PC-3 (cell line): ENCODE data around the gene ZNF425. TPM values are rescaled to one million over a fixed set of nuclear protein-coding genes. Genes with fewer than 3 reads are reported as not detected.

Experiments
- ATAC-seq: fragments of 200-7000 bp; cut with Tn5 transposase; 2 replicates; pipeline ENCODE4 v1.9.1; 2020; ENCODE audit warnings: mild to moderate bottlenecking, moderate library complexity
- BruUV-seq: library from RNA; stranded (reverse); fragments of 400-500 nt; replicated peaks from 2 replicates; lab custom pipeline; 2021; lab: Mats Ljungman, UMichigan
- CTCF ChIA-PET: fragments of 300-600 bp; sonication (Branson Sonifier 250); formaldehyde crosslinking; loops from one replicate; lab custom pipeline; 2022; ENCODE audit warnings: antibody characterized with exemption; lab: Charles Lee
- POLR2A ChIA-PET: fragments of 300-600 bp; sonication (Branson Sonifier 250); formaldehyde crosslinking; loops from one replicate; lab custom pipeline; 2022; ENCODE audit warnings: antibody characterized with exemption; ENCODE audit not compliant: unreplicated experiment; lab: Charles Lee
- DNase-seq: peaks from one replicate; pipeline ENCODE4 v3.0.0-alpha.2; 2015
- H2AFZ ChIP-seq: fragments of 300-600 bp; sonication (generic); 2 replicates; pipeline ENCODE4 v1.6.0; 2016; ENCODE audit warnings: antibody characterized with exemption, low read length
- H3F3A ChIP-seq: fragments of 300-600 bp; sonication (generic); one replicate; pipeline ENCODE4 v1.6.0; 2017; ENCODE audit warnings: antibody characterized with exemption, low read length, control low read depth, mild to moderate bottlenecking; ENCODE audit not compliant: unreplicated experiment
- H3K27ac ChIP-seq: fragments of 300-600 bp; sonication (generic); 2 replicates; pipeline ENCODE4 v1.5.1; 2016; ENCODE audit warnings: mild to moderate bottlenecking, low read length
- H3K27me3 ChIP-seq: fragments of 300-600 bp; sonication (generic); 2 replicates; pipeline ENCODE4 v1.6.1; 2016; ENCODE audit warnings: low read length, mixed read lengths
- H3K36me3 ChIP-seq: fragments of 300-600 bp; sonication (generic); 2 replicates; pipeline ENCODE4 v1.6.1; 2016; ENCODE audit warnings: low read depth, mixed run types, low read length, mixed read lengths
- H3K4me1 ChIP-seq: fragments of 300-600 bp; sonication (generic); 2 replicates; pipeline ENCODE4 v1.5.1; 2016; ENCODE audit warnings: low read length; ENCODE audit not compliant: insufficient read depth
- H3K4me2 ChIP-seq: fragments of 300-600 bp; sonication (generic); 2 replicates; pipeline ENCODE4 v1.6.0; 2016; ENCODE audit warnings: low read length
- H3K4me3 ChIP-seq: fragments of 300-600 bp; sonication (generic); 2 replicates; pipeline ENCODE4 v1.5.1; 2016; ENCODE audit warnings: mild to moderate bottlenecking, low read length, mixed read lengths
- H3K79me2 ChIP-seq: fragments of 300-600 bp; sonication (generic); 2 replicates; pipeline ENCODE4 v1.6.1; 2017; ENCODE audit warnings: low read length, mixed read lengths
- H3K9ac ChIP-seq: fragments of 300-600 bp; sonication (generic); 2 replicates; pipeline ENCODE4 v1.6.0; 2016; ENCODE audit warnings: mild to moderate bottlenecking, low read length
- H3K9me2 ChIP-seq: fragments of 300-600 bp; sonication (generic); replicated peaks from 2 replicates; pipeline ENCODE4 v1.6.1; 2016; ENCODE audit warnings: mixed run types, low read length, mixed read lengths
- H3K9me3 ChIP-seq: fragments of 300-600 bp; sonication (generic); 2 replicates; pipeline ENCODE4 v1.6.1; 2016; ENCODE audit warnings: low read length, mixed read lengths
- H4K20me1 ChIP-seq: fragments of 300-600 bp; sonication (generic); 2 replicates; pipeline ENCODE4 v1.6.1; 2016; ENCODE audit warnings: low read length, mixed read lengths
- CTCF ChIP-seq: fragments of 300-600 bp; sonication (generic); conservative IDR thresholded peaks from 2 replicates; pipeline ENCODE4 v1.5.1; 2017; ENCODE audit warnings: antibody characterized with exemption, low read depth, mild to moderate bottlenecking, low read length
- EZH2 ChIP-seq: fragments of 300-600 bp; sonication (generic); IDR thresholded peaks from one replicate; pipeline ENCODE4 v1.6.1; 2017; ENCODE audit warnings: antibody characterized with exemption, mild to moderate bottlenecking, low read length; ENCODE audit not compliant: unreplicated experiment
- EZH2phosphoT487 ChIP-seq: fragments of 300-600 bp; sonication (generic); IDR thresholded peaks from 2 replicates; pipeline ENCODE4 v1.6.1; 2018; ENCODE audit warnings: mild to moderate bottlenecking, antibody characterized with exemption, low read length, borderline replicate concordance
- intact Hi-C: fragments of 100-400 bp; cut with micrococcal nuclease; formaldehyde crosslinking; loops from 2 replicates; pipeline ENCODE4 v1.9.0; 2023
- total RNA-seq: library from RNA; depleted of rRNA; stranded (reverse); fragments of >200 nt; gene quantifications from 2 replicates; pipeline ENCODE4 v1.2.3, GENCODE V29; 2014; rRNA removed

Gene ZNF425
- total RNA-seq, 1 experiment from 2014 or later: 1.6 TPM

DNA sequence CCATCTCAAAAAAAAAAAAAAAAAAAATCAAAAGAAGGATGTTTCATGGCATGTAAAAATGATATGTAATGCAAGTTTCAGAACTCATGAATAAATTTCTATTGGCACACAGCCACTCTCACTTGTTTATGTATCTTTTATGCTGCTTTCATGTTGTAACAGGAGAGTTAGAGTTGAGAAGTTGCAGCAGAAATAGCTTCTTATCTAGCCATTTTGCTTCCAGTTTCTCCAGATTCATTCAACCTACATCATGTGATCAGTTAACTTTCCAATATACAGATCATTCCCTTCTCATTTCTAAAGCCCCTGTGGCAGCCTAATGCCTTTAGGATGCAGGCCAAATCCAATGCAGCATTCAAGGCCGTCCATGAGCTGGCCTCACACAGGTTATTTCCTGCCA, 66.0 kb downstream of the ZNF425 start:
- no peak overlapping the region for H3K9ac ChIP-seq

DNA sequence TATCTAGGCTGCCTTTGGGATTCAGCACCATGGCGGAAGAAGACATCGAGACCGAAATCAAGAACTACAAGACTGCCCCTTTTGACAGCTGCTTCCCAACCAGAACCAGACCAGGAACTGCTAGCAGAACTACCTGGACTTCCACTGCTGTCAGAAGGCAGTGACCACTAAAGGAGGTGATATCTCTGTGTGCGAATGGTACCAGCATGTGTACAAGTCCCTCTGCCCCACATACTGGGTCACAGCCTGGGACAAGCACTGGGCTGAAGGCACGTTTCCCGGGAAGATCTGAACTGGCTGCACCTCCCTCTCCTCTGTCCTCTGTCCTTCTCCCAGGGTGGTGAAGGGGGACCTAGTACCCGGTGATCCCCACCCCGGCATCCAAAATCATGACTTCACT, 72.2 kb downstream of the ZNF425 start:
- ChIA-PET CTCF (no interaction called here), POLR2A (no interaction called here)
- no peaks in the 10 kb centered on the region for H3K4me1 ChIP-seq
- H3K4me3 ChIP-seq: no peak overlapping the region
- no peak overlapping the region for H3K27ac ChIP-seq
- intact Hi-C loops: no loop called here
- no peaks in the 10 kb centered on the region for H3F3A ChIP-seq
- BruUV-seq: no TSS peak
- no peaks in the 10 kb centered on the region for H4K20me1 ChIP-seq
- H3K79me2 ChIP-seq: no peaks in the 10 kb centered on the region
- ATAC-seq (no peak), DNase-seq (no peak)
- no peak for TF ChIP-seq EZH2
- no peak for TF ChIP-seq CTCF
- TF ChIP-seq EZH2phosphoT487: no peak
- no peaks in the 10 kb centered on the region for H3K36me3 ChIP-seq
- no peaks in the 10 kb centered on the region for H3K27me3 ChIP-seq
- no peak overlapping the region for H2AFZ ChIP-seq
- H3K9me2 ChIP-seq: no peaks in the 10 kb centered on the region
- no peak overlapping the region for H3K9ac ChIP-seq
- H3K9me3 ChIP-seq: no peaks in the 10 kb centered on the region
- no peak overlapping the region for H3K4me2 ChIP-seq

More for the DNA sequence above, 66.0 kb downstream of the ZNF425 start:
- POLR2A ChIA-PET: no interaction called here
- H3K4me1 ChIP-seq: no peaks in the 10 kb centered on the region
- no TSS peak for BruUV-seq
- H3K9me3 ChIP-seq: no peaks in the 10 kb centered on the region
- CTCF ChIA-PET: interaction anchor here (0.7 kb wide), 1 partner anchor 35 kb away, joined by 3 read pairs; no protein-coding TSS in a partner anchor
- no peaks in the 10 kb centered on the region for H3K36me3 ChIP-seq
- no peak overlapping the region for H2AFZ ChIP-seq
- no peaks in the 10 kb centered on the region for H3K79me2 ChIP-seq
- no peaks in the 10 kb centered on the region for H4K20me1 ChIP-seq
- DNase-seq (no peak), ATAC-seq (no peak)
- H3K9me2 ChIP-seq: no peaks in the 10 kb centered on the region
- no peak overlapping the region for H3K27ac ChIP-seq
- no peak for TF ChIP-seq EZH2phosphoT487
- no peak for TF ChIP-seq CTCF
- no peak for TF ChIP-seq EZH2
- no peaks in the 10 kb centered on the region for H3K27me3 ChIP-seq
- intact Hi-C loops: no loop called here
- no peak overlapping the region for H3K4me2 ChIP-seq
- no peak overlapping the region for H3K4me3 ChIP-seq
- no peaks in the 10 kb centered on the region for H3F3A ChIP-seq

DNA sequence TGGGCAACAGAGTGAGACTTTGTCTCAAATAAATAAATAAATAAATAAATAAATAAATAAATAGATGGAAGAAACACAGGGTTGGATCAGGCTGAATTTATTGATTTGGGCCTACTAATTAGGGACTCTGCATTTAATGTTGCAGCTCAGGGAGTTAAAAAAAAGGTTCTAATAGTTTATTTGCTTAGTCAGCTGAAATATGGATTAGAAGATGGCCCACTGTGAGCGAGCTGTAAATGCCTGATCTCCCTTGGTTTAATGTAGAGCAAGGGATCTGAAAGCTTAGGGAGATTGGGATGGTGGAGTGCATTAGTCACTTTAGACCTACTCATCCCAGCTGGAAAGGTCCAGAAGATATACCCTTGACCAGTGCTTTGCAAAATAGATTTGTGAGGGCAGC, 72.7 kb downstream of the ZNF425 start:
- BruUV-seq: no TSS peak
- H3K4me3 ChIP-seq: no peak overlapping the region
- intact Hi-C loops: no loop called here
- H3K36me3 ChIP-seq: no peaks in the 10 kb centered on the region
- H3K9ac ChIP-seq: no peak overlapping the region
- H3F3A ChIP-seq: no peaks in the 10 kb centered on the region
- H3K9me2 ChIP-seq: no peaks in the 10 kb centered on the region
- H3K4me2 ChIP-seq: no peak overlapping the region
- ChIA-PET POLR2A (no interaction called here), CTCF (no interaction called here)
- no peak overlapping the region for H2AFZ ChIP-seq
- H3K9me3 ChIP-seq: no peaks in the 10 kb centered on the region
- no peaks in the 10 kb centered on the region for H4K20me1 ChIP-seq
- H3K27ac ChIP-seq: no peak overlapping the region
- DNase-seq (no peak), ATAC-seq (no peak)
- H3K79me2 ChIP-seq: no peaks in the 10 kb centered on the region
- H3K4me1 ChIP-seq: no peaks in the 10 kb centered on the region
- no peaks in the 10 kb centered on the region for H3K27me3 ChIP-seq
- TF ChIP-seq EZH2phosphoT487 (no peak), CTCF (no peak), EZH2 (no peak)

Other genes starting within 250 kb of the ZNF425 start
- 18.9 and 30.5 TPM in 2 replicates for gene EZH2, start 242.0 kb downstream of the ZNF425 start, total RNA-seq
- 249 and 253 TPM in 2 replicates for gene PDIA4, start 97.8 kb downstream of the ZNF425 start, total RNA-seq
- 4.2 and 6.3 TPM in 2 replicates for gene ZNF786, start 35.6 kb downstream of the ZNF425 start, total RNA-seq
- gene ZNF398, start 21.1 kb upstream of the ZNF425 start, total RNA-seq: 8.2 and 9.1 TPM in 2 replicates
- gene ZNF282, start 69.2 kb upstream of the ZNF425 start, total RNA-seq: 31.4 and 39.7 TPM in 2 replicates
- 9.7 and 10.4 TPM in 2 replicates for gene ZNF212, start 113.3 kb upstream of the ZNF425 start, total RNA-seq
- gene ZNF783, start 135.9 kb upstream of the ZNF425 start, total RNA-seq: 6.9 and 7.0 TPM in 2 replicates